ENCODE data around the gene IGF2BP2. TPM values are rescaled to one million over a fixed set of nuclear protein-coding genes. Genes with fewer than 3 reads are reported as not detected.

The IGF2BP2 gene
- total RNA-seq, 1 experiment from 2014 or later, result 97.8 TPM

GRCh38 chr3:185637388-185637787, 187.5 kb downstream of the IGF2BP2 start:
- no peak for TF ChIP-seq CTCF (IDR thresholded peaks at IDR 0.05)
- no peak for TF ChIP-seq TCF7L2 (IDR thresholded peaks at IDR 0.05; ENCODE audit: low read depth, low read length)
- TF ChIP-seq SIN3A (IDR thresholded peaks at IDR 0.05; ENCODE audit: borderline replicate concordance, insufficient read depth, low read depth, low read length), result no peak
- TF ChIP-seq REST (IDR thresholded peaks at IDR 0.05; ENCODE audit: insufficient read depth in 1 of 2, low read depth in 2 of 2, low read length in 1 of 2), result no peak
- no peak; the same call in 1 of the 2 replicates for TF ChIP-seq POLR2AphosphoS5 (IDR thresholded peaks at IDR 0.05; ENCODE audit: low read depth, low read length)
- no peak overlapping the region for H3K4me3 ChIP-seq (ENCODE audit: low read depth in 2 of 2, low read length in 2 of 2)
- no peak for DNase-seq (ENCODE audit: low read depth, low spot score)
- no peaks in the 10 kb centered on the region for H3K36me3 ChIP-seq (ENCODE audit: control insufficient read depth, insufficient read depth, low read length)
- no peak overlapping the region for H3K27ac ChIP-seq (ENCODE audit: low read length)
- CTCF ChIA-PET, result no interaction called here
- POLR2A ChIA-PET, result no interaction called here
- intact Hi-C loops (cut with micrococcal nuclease; ENCODE audit: unreplicated experiment), result no loop called here
- TSS peak; percentile 44 for BruUV-seq (replicated peaks)
- no peaks in the 10 kb centered on the region for H3K27me3 ChIP-seq (ENCODE audit: control insufficient read depth, insufficient read depth, low read length)
- 0 out of 2 replicates have a peak, but pooled peaks have one; percentile 18 for ATAC-seq
- H3K4me1 ChIP-seq (ENCODE audit: control insufficient read depth, insufficient read depth, low read length), result no peaks in the 10 kb centered on the region
- H3K9me3 ChIP-seq (ENCODE audit: control insufficient read depth, insufficient read depth, low read depth, low read length), result no peaks in the 10 kb centered on the region
- in situ Hi-C loops (cut with HindIII; ENCODE audit: low pct_unique_long_range_greater_than_20kb, low sequenced_read_pairs), result no loop called here

- Histone ChIP-seq H3K4me3 (ENCODE audit: low read depth in 2 of 2, low read length in 2 of 2) (no peak overlapping the region), H3K27ac (ENCODE audit: low read length) (no peak overlapping the region), H3K36me3 (ENCODE audit: control insufficient read depth, insufficient read depth, low read length) (no peaks in the 10 kb centered on the region), H3K9me3 (ENCODE audit: control insufficient read depth, insufficient read depth, low read depth, low read length) (no peaks in the 10 kb centered on the region), H3K4me1 (ENCODE audit: control insufficient read depth, insufficient read depth, low read length) (no peaks in the 10 kb centered on the region), H3K27me3 (ENCODE audit: control insufficient read depth, insufficient read depth, low read length) (no peaks in the 10 kb centered on the region)
- no TSS peak for BruUV-seq (replicated peaks)
- CTCF ChIA-PET, result no interaction called here
- in situ Hi-C loops (cut with HindIII; ENCODE audit: low pct_unique_long_range_greater_than_20kb, low sequenced_read_pairs), result no loop called here
- ATAC-seq (no peak), DNase-seq (ENCODE audit: low read depth, low spot score) (no peak)
- intact Hi-C loops (cut with micrococcal nuclease; ENCODE audit: unreplicated experiment), result no loop called here
- POLR2A ChIA-PET, result no interaction called here
- TF ChIP-seq REST (IDR thresholded peaks at IDR 0.05; ENCODE audit: insufficient read depth in 1 of 2, low read depth in 2 of 2, low read length in 1 of 2), result no peak
- TF ChIP-seq POLR2AphosphoS5 (IDR thresholded peaks at IDR 0.05; ENCODE audit: low read depth, low read length), result no peak
- no peak for TF ChIP-seq SIN3A (IDR thresholded peaks at IDR 0.05; ENCODE audit: borderline replicate concordance, insufficient read depth, low read depth, low read length)
- no peak for TF ChIP-seq CTCF (IDR thresholded peaks at IDR 0.05)
- no peak for TF ChIP-seq TCF7L2 (IDR thresholded peaks at IDR 0.05; ENCODE audit: low read depth, low read length)
Observed at GRCh38 chr3:185632996-185633395, 191.8 kb downstream of the IGF2BP2 start.
